ENCODE data around the gene FRY. TPM values are rescaled to one million over a fixed set of nuclear protein-coding genes. Genes with fewer than 3 reads are reported as not detected.

FRY gene
- total RNA-seq, 4 donors from 2014 or later: 32.0 to 111 (median 63.8) TPM

GRCh38 chr13:32139251-32139650 is 107.7 kb downstream of the FRY start:
- no peak for DNase-seq
- Histone ChIP-seq H3K27ac (no peak overlapping the region), H3K27me3 (no peaks in the 10 kb centered on the region), H3K4me3 (no peak overlapping the region), H3K36me3 (no peaks in the 10 kb centered on the region), H3K4me1 (no peaks in the 10 kb centered on the region), H3K9me3 (no peaks in the 10 kb centered on the region)
- intact Hi-C loops (cut with DNase I; ENCODE audit: low total_unique reads): no loop called here
- TF ChIP-seq POLR2A (IDR thresholded peaks at IDR 0.05) (no peak), CTCF (IDR thresholded peaks at IDR 0.05) (no peak)

- no peak overlapping the region for H3K4me3 ChIP-seq
- H3K27ac ChIP-seq: no peak overlapping the region
- H3K4me1 ChIP-seq: no peaks in the 10 kb centered on the region
- DNase-seq: no peak
- no peaks in the 10 kb centered on the region for H3K36me3 ChIP-seq
- intact Hi-C loops (cut with DNase I; ENCODE audit: low total_unique reads): no loop called here
- H3K27me3 ChIP-seq: no peaks in the 10 kb centered on the region
- no peaks in the 10 kb centered on the region for H3K9me3 ChIP-seq
- TF ChIP-seq POLR2A (IDR thresholded peaks at IDR 0.05) (no peak), CTCF (IDR thresholded peaks at IDR 0.05) (no peak)
Measured at GRCh38 chr13:32140109-32140508, 108.5 kb downstream of the FRY start.

- intact Hi-C loops (cut with DNase I; ENCODE audit: low total_unique reads): no loop called here
- TF ChIP-seq POLR2A (IDR thresholded peaks at IDR 0.05) (no peak), CTCF (IDR thresholded peaks at IDR 0.05) (no peak)
- DNase-seq: no peak
- H3K9me3 ChIP-seq: no peaks in the 10 kb centered on the region
- H3K4me3 ChIP-seq: no peak overlapping the region
- no peak overlapping the region for H3K27ac ChIP-seq
- H3K4me1 ChIP-seq: no peaks in the 10 kb centered on the region
- no peaks in the 10 kb centered on the region for H3K36me3 ChIP-seq
- no peaks in the 10 kb centered on the region for H3K27me3 ChIP-seq
Measured at GRCh38 chr13:32141462-32141861, 109.9 kb downstream of the FRY start.

GRCh38 chr13:32142115-32142514 is 110.5 kb downstream of the FRY start:
- Histone ChIP-seq H3K36me3 (no peaks in the 10 kb centered on the region), H3K4me1 (no peaks in the 10 kb centered on the region), H3K9me3 (no peaks in the 10 kb centered on the region), H3K4me3 (no peak overlapping the region), H3K27ac (no peak overlapping the region), H3K27me3 (no peaks in the 10 kb centered on the region)
- no peak for DNase-seq
- TF ChIP-seq POLR2A (IDR thresholded peaks at IDR 0.05) (no peak), CTCF (IDR thresholded peaks at IDR 0.05) (no peak)
- intact Hi-C loops (cut with DNase I; ENCODE audit: low total_unique reads): no loop called here

- Histone ChIP-seq H3K27ac (no peak overlapping the region), H3K27me3 (no peaks in the 10 kb centered on the region), H3K4me3 (no peak overlapping the region), H3K36me3 (no peaks in the 10 kb centered on the region), H3K9me3 (no peaks in the 10 kb centered on the region), H3K4me1 (no peaks in the 10 kb centered on the region)
- intact Hi-C loops (cut with DNase I; ENCODE audit: low total_unique reads): no loop called here
- no peak for TF ChIP-seq POLR2A (IDR thresholded peaks at IDR 0.05)
- TF ChIP-seq CTCF (IDR thresholded peaks at IDR 0.05): no peak
- no peak for DNase-seq
Measured at GRCh38 chr13:32142956-32143375, 111.4 kb downstream of the FRY start.

Data from uterus (tissue), 4 donors.